CD4-positive, alpha-beta T cell treated with Interleukin-4 for 1 hour (primary cell): Measurements from ENCODE around the gene AXDND1.
A peak's percentile ranks its signal among the peaks of the same experiment; 100 is the strongest.
"Not testable (repeated sequence)": the region's sequence is repeated elsewhere in the genome, so short reads cannot be mapped to it uniquely, and the experiment has no call there.

Experiments
- DNase-seq, 2 donors: peaks; one replicate each; pipeline ENCODE4 v3.0.0-alpha.2; 2020 to 2022

Gene AXDND1, protein sequence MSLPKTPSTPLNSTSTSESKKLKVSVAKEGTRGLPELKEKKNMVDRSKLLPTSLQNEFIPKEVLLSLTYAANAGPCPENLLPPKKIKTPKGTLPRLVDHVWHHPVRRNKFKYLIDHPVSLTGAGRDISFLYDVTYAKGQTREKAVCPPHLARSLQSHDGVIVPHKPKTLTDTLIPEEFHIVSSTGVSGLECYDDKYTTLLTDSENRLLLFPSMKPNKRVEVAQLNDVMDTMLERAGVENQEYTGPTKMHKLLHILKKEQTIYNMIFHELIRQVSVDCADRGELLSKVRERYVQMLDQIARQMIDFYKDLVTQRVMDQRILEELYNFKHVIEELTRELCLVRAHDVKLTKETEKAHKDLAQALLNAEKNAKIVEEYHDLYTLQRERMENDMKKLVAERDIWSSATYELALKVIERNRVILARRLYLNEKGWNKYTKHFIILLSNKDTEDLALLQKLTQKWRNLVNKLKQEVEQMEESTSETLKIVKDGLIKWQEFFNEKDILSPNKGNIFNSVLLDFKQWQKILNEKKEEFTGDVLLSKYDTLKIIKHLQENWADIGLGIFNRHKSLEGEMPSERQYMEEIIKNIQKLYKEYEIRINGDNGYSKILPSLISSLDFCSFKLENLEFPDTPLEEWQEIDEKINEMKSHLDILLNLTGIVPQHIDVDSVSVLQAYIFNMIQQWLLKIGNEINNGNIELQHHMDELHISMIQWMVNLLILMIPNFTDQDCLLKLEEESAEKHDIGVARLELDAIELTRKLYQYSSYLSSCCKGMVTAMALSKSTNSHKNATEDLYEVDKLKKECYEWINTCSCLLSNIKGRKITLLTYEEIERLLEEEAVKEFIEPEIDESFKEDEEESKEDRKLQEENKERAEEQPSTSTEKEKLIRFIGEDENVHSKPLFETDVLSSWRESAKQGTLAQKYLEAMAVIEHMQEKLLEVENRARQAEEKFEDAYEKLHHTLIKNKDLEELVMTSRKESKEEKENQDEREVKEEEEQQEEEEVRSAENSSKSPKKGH

DNA sequence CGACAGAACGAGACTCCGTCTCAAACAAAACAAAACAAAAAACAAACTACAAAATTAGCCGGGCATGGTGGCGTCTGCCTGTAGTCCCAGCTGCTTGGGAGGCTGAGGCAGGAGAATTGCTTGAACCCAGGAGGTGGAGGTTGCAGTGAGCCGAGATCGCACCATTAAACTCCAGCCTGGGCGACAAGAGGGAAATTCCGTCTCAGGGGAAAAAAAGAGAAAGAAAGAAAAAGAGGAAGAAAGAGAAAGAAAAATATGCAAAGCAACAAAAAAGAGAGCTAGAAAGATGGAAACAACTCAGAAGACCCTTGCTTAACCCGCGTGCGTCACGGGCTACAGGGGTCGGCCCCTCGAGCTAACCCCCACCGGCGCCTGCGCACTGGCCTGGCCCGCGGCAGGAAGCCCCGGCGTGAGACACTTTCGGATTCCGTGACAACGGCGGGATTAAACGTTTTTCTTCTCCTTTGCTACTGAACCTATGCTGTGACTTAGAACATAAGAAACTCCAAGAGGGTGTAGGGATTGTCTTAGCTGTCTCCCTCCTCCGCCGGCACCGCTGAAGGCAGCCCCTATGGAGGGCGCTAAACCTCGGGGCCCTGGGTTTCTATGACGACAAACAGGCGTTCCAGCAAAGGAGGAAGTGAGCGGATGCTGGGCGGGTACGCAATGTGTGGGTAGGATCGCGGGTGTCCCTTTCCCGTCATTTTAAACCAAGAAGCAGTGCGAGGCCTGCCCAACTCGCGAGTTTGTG is at the start of gene AXDND1:
AXDND1 (plus strand) TSS at position 630 of the 751 bp plus-strand sequence. CDS start 539 bp downstream, outside the sequence.
- peak; percentile 94 to 95 for DNase-seq

DNA sequence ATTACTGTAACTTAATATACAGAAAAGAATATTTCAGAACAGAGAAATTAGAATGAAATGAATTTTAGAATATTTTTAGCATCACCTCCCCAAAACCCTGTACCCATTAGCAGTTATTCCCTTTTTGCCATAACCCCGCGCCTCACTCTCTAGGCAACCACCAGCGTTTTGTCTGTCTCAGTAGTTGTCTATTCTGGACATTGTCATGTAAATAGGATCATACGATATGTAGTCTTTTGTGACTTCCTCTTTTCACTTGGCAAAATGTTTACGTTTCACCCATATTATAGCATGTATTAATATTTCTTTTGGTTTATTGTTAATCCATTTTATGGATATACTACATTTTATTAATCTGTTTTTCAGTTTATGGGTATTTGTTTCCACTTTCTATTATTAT is 47.3 kb upstream of the AXDND1 start:
- no peak for DNase-seq

DNA sequence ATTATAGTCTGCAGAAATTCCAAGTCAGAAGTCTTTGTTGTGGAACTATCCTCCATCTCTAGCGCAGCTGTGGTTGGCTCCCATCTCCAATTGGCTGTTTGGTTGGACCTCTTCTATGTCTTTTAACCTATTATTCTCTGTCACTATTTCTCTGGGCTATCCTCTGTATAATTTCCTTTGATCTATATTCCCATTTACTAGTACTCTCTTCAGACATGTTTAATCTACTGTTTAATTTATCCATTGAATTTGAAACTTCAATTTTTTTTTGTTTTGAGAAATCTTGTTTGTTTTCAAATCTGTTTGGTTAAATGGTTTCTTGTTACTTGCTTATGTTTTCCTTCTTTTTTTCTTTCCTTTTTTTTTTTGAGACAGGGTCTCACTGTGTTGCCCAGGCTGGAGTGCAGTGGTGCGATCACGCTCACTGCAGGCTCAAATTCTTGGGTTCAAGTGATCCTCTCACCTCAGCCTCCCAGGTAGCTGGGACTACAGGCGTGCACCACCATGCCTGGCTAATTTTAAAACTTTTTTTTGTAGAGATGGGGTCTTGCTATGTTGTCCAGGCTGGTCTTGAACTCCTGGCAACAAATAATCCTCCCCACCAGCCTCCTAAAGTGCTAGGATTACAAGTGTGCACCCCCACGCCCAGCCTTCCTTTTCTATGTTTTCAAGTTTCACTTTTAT is 44.1 kb upstream of the AXDND1 start:
- DNase-seq: no peak

DNA sequence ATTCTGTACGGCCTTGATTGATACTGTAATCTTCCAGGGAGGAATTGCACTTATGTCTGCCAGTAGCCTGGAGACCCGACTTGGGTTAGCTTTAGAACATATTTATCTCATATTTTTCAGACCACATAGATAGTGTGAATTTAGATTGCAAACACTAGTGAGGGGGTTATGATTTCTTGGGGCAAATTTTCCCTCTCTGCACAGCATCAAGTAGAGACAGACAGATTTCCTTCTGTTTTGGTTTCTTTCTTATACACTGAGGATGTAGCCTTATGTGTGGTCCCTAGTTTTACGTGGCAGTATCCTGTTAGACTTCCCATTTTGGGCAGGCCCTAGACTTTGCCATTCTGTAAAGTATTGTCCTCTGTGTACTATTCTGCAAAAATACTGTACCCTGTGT is 43.2 kb upstream of the AXDND1 start:
- no peak for DNase-seq

DNA sequence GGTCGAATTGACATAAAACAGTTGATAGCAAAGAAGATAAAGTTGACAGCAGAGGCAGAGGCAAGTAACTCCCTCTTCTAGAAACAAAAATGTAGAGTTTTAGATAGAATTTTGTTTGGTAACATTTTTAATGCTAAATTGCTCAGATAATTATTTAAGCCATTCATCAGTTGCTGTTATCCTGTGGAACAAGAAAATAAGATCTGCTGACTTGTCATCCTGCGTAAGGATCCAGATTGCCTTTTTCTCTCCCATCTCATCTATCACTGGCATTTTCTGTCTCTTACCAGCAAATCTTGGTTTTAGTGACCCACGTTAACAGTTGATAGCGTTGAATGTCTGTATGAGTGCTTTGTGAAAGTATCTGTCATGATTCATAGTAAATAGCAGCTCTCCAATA is 42.3 kb upstream of the AXDND1 start:
- DNase-seq: no peak

DNA sequence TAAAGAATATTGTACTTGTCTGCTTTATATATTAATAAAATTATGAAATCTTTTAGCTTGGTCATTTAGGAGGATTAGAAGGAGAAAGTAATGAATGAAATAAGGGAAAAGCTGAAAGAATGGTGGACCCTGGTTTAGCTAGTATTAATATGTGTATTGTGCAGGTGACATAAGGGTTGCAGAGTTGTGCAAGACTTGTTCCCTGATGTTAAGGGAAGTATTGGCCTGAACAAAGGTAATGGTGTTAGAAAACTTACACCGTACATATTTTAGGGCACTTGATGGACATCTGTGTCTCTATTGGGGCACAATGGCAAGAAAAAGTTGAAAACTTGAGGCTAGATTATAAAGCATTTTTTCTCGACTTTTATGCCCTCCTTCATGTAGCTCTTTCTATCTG is 39.9 kb upstream of the AXDND1 start:
- no peak for DNase-seq

DNA sequence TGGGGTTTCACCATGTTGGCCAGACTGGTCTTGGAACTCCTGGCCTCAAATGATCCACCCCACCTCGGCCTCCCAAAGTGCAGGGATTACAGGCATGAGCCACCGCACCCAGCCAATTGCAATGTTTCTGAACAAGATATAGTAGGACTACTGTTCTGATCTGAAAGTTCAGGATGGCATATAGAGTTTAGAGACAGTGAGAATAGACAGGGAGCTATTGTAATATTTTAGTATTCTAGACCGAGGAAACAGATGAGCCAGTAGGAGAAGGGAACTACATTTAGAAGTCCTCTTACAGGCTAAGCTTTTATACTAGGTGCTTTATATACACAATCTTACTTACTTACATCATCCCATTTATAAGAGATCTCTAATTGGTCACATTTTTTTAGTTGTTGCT is 39.0 kb upstream of the AXDND1 start:
- no peak for DNase-seq

DNA sequence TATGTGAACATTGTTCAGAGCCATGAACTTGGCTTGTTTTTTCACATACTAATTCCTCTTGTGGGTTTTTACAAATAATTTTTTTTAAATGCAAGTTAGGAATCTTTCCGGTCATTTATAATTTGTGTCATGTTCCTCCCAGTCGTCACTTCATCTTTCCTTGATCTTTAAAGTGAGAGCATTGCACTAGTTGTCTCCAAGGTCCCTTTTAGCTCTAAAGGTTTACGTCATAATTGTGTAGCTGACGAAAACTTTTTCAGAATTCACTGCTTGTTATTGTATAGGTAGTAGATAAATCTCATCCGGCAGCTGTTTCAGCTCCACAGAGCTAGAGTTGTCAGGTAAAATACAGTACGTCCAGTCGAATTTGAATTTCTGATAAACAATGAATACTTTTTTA is 38.6 kb upstream of the AXDND1 start:
- DNase-seq: no peak

DNA sequence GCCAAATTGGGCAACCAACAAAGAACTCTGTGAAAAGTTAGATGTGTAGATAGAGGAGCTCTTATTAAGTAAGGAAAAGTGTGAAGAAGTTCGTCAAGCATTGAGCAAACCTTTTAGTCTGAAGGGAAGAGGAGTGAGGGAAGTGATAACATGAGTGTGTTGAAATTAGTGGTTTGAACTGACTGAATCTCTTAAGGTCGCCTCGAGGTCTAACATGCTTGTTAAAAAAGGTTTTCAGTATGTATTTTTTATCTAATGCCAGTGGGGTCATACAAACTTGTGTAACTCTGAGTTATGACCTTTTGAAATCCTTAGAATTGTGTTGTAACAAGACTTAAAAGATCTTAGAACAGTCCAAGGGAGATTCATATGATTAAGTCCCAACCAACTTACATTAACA is 38.1 kb upstream of the AXDND1 start:
- DNase-seq: peak in 1 of 2 donors; percentile 3

DNA sequence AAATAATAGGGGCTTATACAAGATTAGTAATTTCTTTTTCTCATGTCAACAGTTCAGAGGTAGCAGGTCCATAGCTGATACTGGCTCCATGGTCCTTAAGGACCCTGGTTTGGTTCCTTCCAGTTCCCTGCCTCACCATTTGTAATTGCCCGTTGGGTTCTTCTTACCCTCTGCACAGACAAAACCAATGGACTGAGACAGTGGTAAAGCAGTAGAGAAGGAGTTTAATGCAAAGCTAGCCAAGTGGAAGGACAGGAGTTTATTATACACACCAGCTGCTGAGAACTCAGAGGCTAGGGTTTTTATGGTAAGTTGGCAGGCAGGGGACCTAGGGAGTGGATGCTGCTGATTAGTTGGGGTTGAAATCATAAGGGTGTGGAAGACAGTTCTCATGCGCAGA is 35.9 kb upstream of the AXDND1 start:
- DNase-seq: no peak

DNA sequence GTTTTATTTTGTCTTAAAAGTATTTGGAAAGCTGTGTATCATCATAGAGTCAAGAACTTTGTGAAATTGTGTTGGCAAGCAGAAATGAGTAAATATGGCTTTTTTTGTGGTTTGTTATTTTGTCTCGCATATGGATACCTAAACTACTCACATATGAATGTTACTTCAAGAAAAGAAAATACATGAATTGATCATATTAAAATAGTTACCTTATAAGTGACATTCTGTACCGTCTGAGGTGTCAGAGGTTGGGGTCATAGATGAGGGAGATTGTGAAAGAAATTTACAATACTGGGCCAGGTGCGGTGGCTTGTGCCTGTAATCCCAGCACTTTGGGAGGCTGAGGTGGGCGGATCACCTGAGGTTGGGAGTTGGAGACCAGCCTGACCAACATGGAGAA is 31.3 kb upstream of the AXDND1 start:
- DNase-seq: no peak

DNA sequence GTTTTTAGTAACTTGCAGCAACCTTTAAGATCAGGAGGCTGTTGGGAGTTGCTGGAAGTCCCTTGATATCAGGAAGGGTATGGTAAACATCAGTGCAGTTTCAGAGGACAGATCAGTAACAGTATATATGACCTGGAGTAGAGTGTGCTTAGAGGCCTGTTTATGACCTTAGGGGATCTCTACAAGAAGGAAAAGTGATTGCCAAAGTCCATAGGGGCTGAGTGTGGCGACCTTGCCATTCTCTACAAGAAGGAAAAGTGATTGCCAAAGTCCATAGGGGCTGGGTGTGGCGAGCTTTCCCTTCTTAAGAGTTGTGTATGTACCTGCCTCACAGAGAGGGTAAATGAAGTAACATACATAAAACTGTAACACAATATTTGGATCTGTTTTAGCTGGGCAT is 28.5 kb upstream of the AXDND1 start:
- DNase-seq: no peak

DNA sequence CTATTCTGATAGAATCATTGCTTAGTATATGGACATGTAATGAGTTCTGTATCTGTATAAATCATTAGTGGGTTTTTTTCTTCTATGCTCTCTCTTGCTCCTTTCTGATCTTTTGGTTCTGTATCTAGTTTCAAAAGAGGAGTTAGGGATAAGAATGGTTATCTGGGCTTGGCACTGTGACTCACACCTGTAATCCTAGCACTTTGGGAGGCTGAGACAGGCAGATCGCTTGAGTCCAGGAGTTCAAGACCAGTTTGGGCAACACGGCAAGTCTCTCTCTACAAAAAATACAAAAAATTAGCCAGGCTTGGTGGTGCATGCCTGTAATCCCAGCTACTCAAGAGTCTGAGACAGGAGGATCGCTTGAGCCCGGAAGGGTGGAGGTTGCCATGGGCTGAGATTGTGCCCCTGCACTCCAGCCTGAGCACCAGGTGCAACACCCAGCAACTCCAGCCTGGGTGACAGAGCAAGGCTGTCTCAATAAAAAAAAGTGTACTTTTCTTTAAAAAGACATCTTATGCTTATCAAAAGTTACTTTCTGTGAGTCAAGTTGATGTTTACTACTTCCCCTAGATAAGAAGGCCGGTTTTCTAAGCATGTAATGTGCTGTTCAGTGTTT is 27.7 kb upstream of the AXDND1 start:
- no peak for DNase-seq

DNA sequence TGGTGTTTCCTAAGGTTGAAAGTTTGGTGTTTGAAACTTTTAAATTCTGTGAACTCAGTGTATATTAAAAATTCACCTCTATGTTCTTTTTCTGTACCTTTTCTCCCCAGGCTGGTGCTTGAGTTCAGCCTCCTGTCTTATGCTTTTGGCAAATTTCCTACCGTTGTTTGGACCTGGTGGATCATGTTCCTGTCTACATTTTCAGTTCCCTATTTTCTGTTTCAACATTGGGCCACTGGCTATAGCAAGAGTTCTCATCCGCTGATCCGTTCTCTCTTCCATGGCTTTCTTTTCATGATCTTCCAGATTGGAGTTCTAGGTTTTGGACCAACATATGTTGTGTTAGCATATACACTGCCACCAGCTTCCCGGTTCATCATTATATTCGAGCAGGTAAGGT is 24.9 kb upstream of the AXDND1 start:
- DNase-seq: no peak

DNA sequence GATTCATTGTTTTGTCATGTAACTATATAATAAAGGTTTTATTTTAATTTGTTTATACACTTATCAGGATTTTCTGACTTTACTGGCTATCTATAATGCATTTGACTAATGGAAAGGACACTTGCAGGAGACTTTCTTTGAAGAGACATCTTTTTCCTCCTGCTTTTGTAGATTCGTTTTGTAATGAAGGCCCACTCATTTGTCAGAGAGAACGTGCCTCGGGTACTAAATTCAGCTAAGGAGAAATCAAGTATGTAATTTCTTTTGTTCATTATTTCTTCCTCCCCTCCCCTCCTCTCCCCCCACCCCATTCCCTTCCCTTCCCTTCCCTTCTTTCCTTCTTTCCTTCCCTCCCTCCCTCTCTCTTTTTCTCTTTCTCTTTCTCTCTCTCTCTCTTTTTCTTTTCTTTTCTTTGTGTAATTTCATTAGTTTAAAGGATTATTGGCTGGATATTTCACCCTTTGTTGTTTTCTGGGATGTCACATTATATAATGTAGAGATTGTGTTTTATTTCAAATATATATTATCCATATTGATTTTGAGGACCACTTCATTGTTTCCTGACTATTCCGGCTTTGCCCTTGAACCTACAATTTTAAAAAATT is 23.7 kb upstream of the AXDND1 start:
- no peak for DNase-seq

DNA sequence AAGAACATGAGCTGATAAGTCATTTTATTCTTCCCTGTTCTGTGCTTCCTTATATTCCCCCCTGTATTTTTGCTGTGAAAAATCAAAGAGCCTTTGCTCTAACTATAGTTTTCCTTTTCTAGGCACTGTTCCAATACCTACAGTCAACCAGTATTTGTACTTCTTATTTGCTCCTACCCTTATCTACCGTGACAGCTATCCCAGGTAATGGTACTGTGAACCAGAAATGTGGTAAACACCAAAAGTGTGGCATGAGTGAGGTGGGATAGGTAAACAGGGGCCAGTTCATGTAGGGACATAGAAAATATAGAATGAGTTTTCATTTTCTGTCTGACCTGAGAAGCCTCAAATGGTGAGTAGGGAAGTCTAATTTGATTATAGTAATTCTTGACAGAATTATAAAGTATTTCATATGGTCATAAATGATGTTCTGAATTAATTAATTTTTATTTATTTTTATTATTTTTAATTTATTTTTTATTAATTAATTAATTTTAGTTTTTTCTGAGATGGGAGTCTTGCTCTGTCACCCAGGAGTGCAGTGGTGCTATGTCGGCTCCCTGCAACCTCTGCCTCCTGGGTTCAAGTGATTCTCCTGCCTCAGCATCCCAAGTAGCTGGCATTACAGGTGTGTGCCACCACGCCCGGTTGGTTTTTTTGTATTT is 22.9 kb upstream of the AXDND1 start:
- no peak for DNase-seq

DNA sequence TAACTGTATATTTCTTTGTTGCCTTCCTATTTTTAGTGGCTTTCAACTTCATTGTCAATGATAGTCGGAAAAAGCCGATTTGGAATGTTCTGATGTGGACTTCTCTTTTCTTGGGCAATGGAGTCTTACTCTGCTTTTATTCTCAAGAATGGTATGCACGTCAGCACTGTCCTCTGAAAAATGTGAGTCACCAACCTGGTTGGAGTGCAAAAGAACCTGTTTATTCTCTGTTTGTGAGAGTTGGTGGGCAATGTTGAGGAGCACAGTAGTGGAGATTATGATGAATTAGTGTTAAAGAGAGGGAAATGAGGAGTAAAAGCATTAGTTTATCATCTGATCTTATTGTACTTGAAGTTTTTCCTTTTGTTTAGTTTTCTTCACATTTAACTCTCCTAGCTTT is 14.5 kb upstream of the AXDND1 start:
- no peak for DNase-seq

DNA sequence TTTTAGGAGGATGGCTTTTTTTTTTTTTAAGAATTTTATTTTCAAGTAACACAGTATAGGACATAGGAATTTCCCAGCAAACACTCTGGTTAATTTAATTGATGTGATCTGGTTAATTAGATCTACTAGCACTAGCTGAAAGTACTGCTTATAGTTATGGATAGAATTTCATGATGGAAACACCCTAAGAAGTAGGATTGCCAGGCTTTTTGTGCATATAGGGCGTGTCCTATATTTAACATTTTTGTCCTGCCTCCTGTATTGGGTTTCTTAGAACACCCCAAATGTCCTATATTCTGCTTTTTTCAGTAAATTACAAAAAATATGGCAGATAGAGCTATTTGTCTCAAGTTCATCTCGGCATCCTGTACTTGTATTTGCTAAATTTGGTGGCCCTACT is 13.5 kb upstream of the AXDND1 start:
- no peak for DNase-seq

DNA sequence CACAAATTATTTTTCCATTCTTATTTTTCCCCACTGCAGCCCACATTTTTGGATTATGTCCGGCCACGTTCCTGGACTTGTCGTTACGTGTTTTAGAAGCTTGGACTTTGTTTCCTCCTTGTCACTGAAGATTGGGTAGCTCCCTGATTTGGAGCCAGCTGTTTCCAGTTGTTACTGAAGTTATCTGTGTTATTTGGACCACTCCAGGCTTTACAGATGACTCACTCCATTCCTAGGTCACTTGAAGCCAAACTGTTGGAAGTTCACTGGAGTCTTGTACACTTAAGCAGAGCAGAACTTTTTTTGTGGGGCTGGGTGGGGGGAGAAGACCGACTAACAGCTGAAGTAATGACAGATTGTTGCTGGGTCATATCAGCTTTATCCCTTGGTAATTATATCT is 12.2 kb upstream of the AXDND1 start:
- DNase-seq: no peak

DNA sequence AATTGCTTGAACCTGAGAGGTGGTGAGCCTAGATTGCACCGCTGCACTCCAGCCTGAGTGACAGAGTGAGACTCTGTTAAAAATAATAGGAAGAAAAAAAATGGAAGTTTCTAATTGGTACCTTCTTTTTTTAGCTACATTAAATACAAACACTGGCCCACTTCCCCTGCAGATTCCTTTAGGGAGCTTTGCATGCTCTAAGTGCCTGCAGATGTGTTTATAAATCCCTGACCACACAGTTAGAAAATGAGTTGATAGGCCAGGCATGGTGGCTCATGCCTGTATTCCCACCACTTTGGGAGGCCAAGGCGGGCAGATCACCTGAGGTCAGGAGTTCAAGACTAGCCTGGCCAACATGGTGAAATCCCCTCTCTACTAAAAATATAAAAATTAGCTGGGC is 4.1 kb upstream of the AXDND1 start:
- DNase-seq: not testable (repeated sequence)
